IPS-NIHi11 (cell line): ENCODE data around the gene TFCP2L1.
A peak's percentile ranks its signal among the peaks of the same experiment; 100 is the strongest.

Experiments used
- DNase-seq: peaks from one replicate; pipeline ENCODE4 v3.0.0; 2012; ENCODE audit warnings: mixed read lengths, low spot score

The TFCP2L1 gene

GRCh38 chr2:121196132-121196848 lies 88.7 kb downstream of the TFCP2L1 start:
- DNase-seq, result peak; percentile 40

GRCh38 chr2:121195036-121195435 lies 90.0 kb downstream of the TFCP2L1 start:
- DNase-seq, result no peak

GRCh38 chr2:121194626-121195025 lies 90.4 kb downstream of the TFCP2L1 start:
- DNase-seq, result no peak

- DNase-seq, result no peak
These were observed 91.8 kb downstream of the TFCP2L1 start for GRCh38 chr2:121193185-121193584.

GRCh38 chr2:121192576-121192975 lies 92.4 kb downstream of the TFCP2L1 start:
- DNase-seq, result no peak

GRCh38 chr2:121191191-121192170 lies 93.5 kb downstream of the TFCP2L1 start:
- DNase-seq, result no peak

- no peak for DNase-seq
These were observed 95.2 kb downstream of the TFCP2L1 start for GRCh38 chr2:121189661-121190381.

- DNase-seq, result no peak
These were observed 96.0 kb downstream of the TFCP2L1 start for GRCh38 chr2:121189011-121189410.

- DNase-seq, result no peak
These were observed 97.0 kb downstream of the TFCP2L1 start for GRCh38 chr2:121187982-121188411.

- no peak for DNase-seq
These were observed 97.5 kb downstream of the TFCP2L1 start for GRCh38 chr2:121187351-121187981.

- DNase-seq, result no peak
These were observed 98.7 kb downstream of the TFCP2L1 start for GRCh38 chr2:121186261-121186660.

GRCh38 chr2:121185571-121186074 lies 99.4 kb downstream of the TFCP2L1 start:
- no peak for DNase-seq

- DNase-seq, result no peak
These were observed 99.9 kb downstream of the TFCP2L1 start for GRCh38 chr2:121185111-121185510.

- DNase-seq, result no peak
These were observed 100.6 kb downstream of the TFCP2L1 start for GRCh38 chr2:121184248-121184862.

- no peak for DNase-seq
These were observed 102.5 kb downstream of the TFCP2L1 start for GRCh38 chr2:121182520-121182919.

GRCh38 chr2:121179467-121179866 lies 105.5 kb downstream of the TFCP2L1 start:
- DNase-seq, result no peak

GRCh38 chr2:121178730-121179129 lies 106.3 kb downstream of the TFCP2L1 start:
- DNase-seq, result no peak

GRCh38 chr2:121177896-121178295 lies 107.1 kb downstream of the TFCP2L1 start:
- DNase-seq, result no peak

GRCh38 chr2:121175326-121175725 lies 109.7 kb downstream of the TFCP2L1 start:
- no peak for DNase-seq

GRCh38 chr2:121173806-121174205 lies 111.2 kb downstream of the TFCP2L1 start:
- no peak for DNase-seq

- DNase-seq, result no peak
These were observed 111.9 kb downstream of the TFCP2L1 start for GRCh38 chr2:121173112-121173511.
